Trophoblast cell (in vitro differentiated cells and primary cell): ENCODE results near the gene GREM2.

Source experiments
- DNase-seq, 2 donors: peaks; one replicate each; pipeline ENCODE4 v3.0.0-alpha.2; 2016
- H2AFZ ChIP-seq: 2 replicates; pipeline ENCODE4 v1.6.1; 2013; ENCODE audit warnings: low read length, moderate library complexity, mild to moderate bottlenecking; ENCODE audit not compliant: insufficient read depth, poor library complexity
- H2AK5ac ChIP-seq: 2 replicates; pipeline ENCODE4 v1.6.1; 2013; ENCODE audit warnings: mild to moderate bottlenecking, low read length
- H2BK120ac ChIP-seq: 2 replicates; pipeline ENCODE4 v1.6.1; 2013; ENCODE audit warnings: low read length, mild to moderate bottlenecking, moderate library complexity; ENCODE audit not compliant: insufficient read depth, poor library complexity
- H2BK12ac ChIP-seq: 2 replicates; pipeline ENCODE4 v1.6.1; 2013; ENCODE audit warnings: mild to moderate bottlenecking, low read length, moderate library complexity
- H2BK5ac ChIP-seq: 2 replicates; pipeline ENCODE4 v1.6.1; 2013; ENCODE audit warnings: low read length, low read depth, moderate library complexity, mild to moderate bottlenecking; ENCODE audit not compliant: poor library complexity
- H3K14ac ChIP-seq: 2 replicates; pipeline ENCODE4 v1.6.1; 2013; ENCODE audit warnings: mild to moderate bottlenecking, low read length
- H3K18ac ChIP-seq: 2 replicates; pipeline ENCODE4 v1.6.1; 2013; ENCODE audit warnings: mild to moderate bottlenecking, low read length
- H3K23ac ChIP-seq: 2 replicates; pipeline ENCODE4 v1.6.1; 2013; ENCODE audit warnings: low read length
- H3K27ac ChIP-seq: 2 replicates; pipeline ENCODE4 v1.5.1; 2013; ENCODE audit warnings: low read depth, mild to moderate bottlenecking, inconsistent platforms, low read length, moderate library complexity
- H3K27me3 ChIP-seq: 2 replicates; pipeline ENCODE4 v1.6.1; 2013; ENCODE audit warnings: inconsistent platforms, mild to moderate bottlenecking, low read length, moderate library complexity; ENCODE audit not compliant: insufficient read depth
- H3K36me3 ChIP-seq, 2 experiments: 1 replicate in 1 of 2; 2 replicates in 1 of 2; pipeline ENCODE4 v1.6.1; 2013; ENCODE audit warnings: low read length in 2 of 2, mild to moderate bottlenecking in 2 of 2, moderate library complexity in 1 of 2; ENCODE audit not compliant: insufficient read depth in 2 of 2, control insufficient read depth in 1 of 2
- H3K4ac ChIP-seq: 2 replicates; pipeline ENCODE4 v1.6.1; 2013; ENCODE audit warnings: low read depth, mild to moderate bottlenecking, low read length, moderate library complexity
- H3K4me1 ChIP-seq, 2 experiments: 1 replicate in 1 of 2; 2 replicates in 1 of 2; pipeline ENCODE4 v1.6.1; 2013; ENCODE audit warnings: low read length in 2 of 2, mild to moderate bottlenecking in 2 of 2, moderate library complexity in 1 of 2; ENCODE audit not compliant: insufficient read depth in 2 of 2, control insufficient read depth in 1 of 2
- H3K4me2 ChIP-seq: 2 replicates; pipeline ENCODE4 v1.6.1; 2013; ENCODE audit warnings: inconsistent platforms, mild to moderate bottlenecking, low read length, moderate library complexity
- H3K4me3 ChIP-seq: 2 replicates; pipeline ENCODE4 v1.5.1; 2013; ENCODE audit warnings: mild to moderate bottlenecking, low read depth, low read length, inconsistent platforms
- H3K79me1 ChIP-seq: one replicate; pipeline ENCODE4 v1.6.1; 2013; ENCODE audit warnings: low read length
- H3K79me2 ChIP-seq: 2 replicates; pipeline ENCODE4 v1.6.1; 2013; ENCODE audit warnings: low read length, mild to moderate bottlenecking; ENCODE audit not compliant: control insufficient read depth, insufficient read depth, poor library complexity
- H3K9ac ChIP-seq: 2 replicates; pipeline ENCODE4 v1.6.1; 2013; ENCODE audit warnings: mild to moderate bottlenecking, low read length
- H3K9me3 ChIP-seq: 2 replicates; pipeline ENCODE4 v1.6.1; 2013; ENCODE audit warnings: low read depth, mild to moderate bottlenecking, control low read depth, inconsistent platforms, low read length; ENCODE audit not compliant: insufficient read depth
- H4K12ac ChIP-seq: 2 replicates; pipeline ENCODE4 v1.6.1; 2013; ENCODE audit warnings: low read depth, mild to moderate bottlenecking, low read length, moderate library complexity
- H4K8ac ChIP-seq: 2 replicates; pipeline ENCODE4 v1.6.1; 2013; ENCODE audit warnings: low read depth, mild to moderate bottlenecking, low read length, moderate library complexity
- H4K91ac ChIP-seq: one replicate; pipeline ENCODE4 v1.6.1; 2013; ENCODE audit warnings: low read depth, mild to moderate bottlenecking, low read length, moderate library complexity
- WGBS: extraction: QIAGEN DNeasy Blood & Tissue Kit; methylation state at CpG from one replicate; pipeline ENCODE4 v1.1.7; 2013; ENCODE audit warnings: missing lambda C conversion rate; ENCODE audit not compliant: insufficient read length, insufficient coverage; ENCODE audit errors: extremely low coverage; 5-methylcytosine and 5-hydroxymethylcytosine counted together

Gene GREM2

DNA sequence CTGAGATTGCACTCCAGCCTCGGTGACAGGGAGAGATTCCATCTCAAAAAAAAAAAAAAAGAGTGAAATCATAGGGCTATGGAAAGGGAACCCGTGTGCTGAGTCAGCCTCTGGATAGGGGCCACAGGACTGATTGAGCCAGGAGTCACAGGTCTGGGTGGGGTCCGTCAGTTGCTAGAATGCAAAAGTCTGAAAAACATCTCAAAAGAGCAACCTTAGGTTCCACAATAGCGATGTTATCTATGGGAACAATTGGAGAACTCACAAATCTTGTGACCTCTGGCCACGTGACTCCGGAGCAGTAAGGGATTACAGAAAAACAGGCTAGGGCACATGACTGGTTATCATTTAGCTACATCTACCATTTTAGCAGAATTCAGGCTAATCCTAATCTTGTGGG is 32.8 kb upstream of the GREM2 start:
- no peak overlapping the region for H3K4me2 ChIP-seq
- H3K79me2 ChIP-seq = no peaks in the 10 kb centered on the region
- no peak overlapping the region for H2AFZ ChIP-seq
- no peak overlapping the region for H3K23ac ChIP-seq
- no peak overlapping the region for H3K4ac ChIP-seq
- H3K9me3 ChIP-seq = no peaks in the 10 kb centered on the region
- no CpG with 5 or more reads among the region's 6 CpGs for WGBS
- H3K14ac ChIP-seq = no peak overlapping the region
- H3K79me1 ChIP-seq = peaks cover 6% of the 10 kb centered on the region
- H3K4me1 ChIP-seq = peaks cover 2 to 10% of the 10 kb centered on the region in 2 experiments
- no peak overlapping the region for H2BK12ac ChIP-seq
- H4K12ac ChIP-seq = no peak overlapping the region
- no peak overlapping the region for H3K18ac ChIP-seq
- DNase-seq = peak; percentile 94 to 96
- H3K36me3 ChIP-seq = no peaks in the 10 kb centered on the region
- no peak overlapping the region for H4K8ac ChIP-seq
- H3K4me3 ChIP-seq = no peak overlapping the region
- H2BK5ac ChIP-seq = no peak overlapping the region
- H2BK120ac ChIP-seq = no peak overlapping the region
- peak overlapping the region; percentile 82 for H3K27ac ChIP-seq
- H4K91ac ChIP-seq = no peak overlapping the region
- H3K27me3 ChIP-seq = no peaks in the 10 kb centered on the region
- no peak overlapping the region for H2AK5ac ChIP-seq
- no peak overlapping the region for H3K9ac ChIP-seq

- no peak overlapping the region for H2AK5ac ChIP-seq
- no peaks in the 10 kb centered on the region for H3K79me2 ChIP-seq
- no peak overlapping the region for H3K14ac ChIP-seq
- no peak overlapping the region for H2BK5ac ChIP-seq
- H3K27ac ChIP-seq = no peak overlapping the region
- H3K23ac ChIP-seq = no peak overlapping the region
- H4K8ac ChIP-seq = no peak overlapping the region
- no peak overlapping the region for H2BK120ac ChIP-seq
- no peak overlapping the region for H3K4me3 ChIP-seq
- no CpG with 5 or more reads among the region's 16 CpGs for WGBS
- H3K79me1 ChIP-seq = peaks cover 2% of the 10 kb centered on the region
- H3K4ac ChIP-seq = no peak overlapping the region
- H3K9me3 ChIP-seq = peaks cover 2% of the 10 kb centered on the region
- no peak for DNase-seq
- H3K4me2 ChIP-seq = no peak overlapping the region
- H3K9ac ChIP-seq = no peak overlapping the region
- H2AFZ ChIP-seq = no peak overlapping the region
- H2BK12ac ChIP-seq = no peak overlapping the region
- H3K4me1 ChIP-seq = no peaks in the 10 kb centered on the region
- H4K91ac ChIP-seq = no peak overlapping the region
- H3K36me3 ChIP-seq = no peaks in the 10 kb centered on the region
- no peak overlapping the region for H4K12ac ChIP-seq
- H3K27me3 ChIP-seq = no peaks in the 10 kb centered on the region
- no peak overlapping the region for H3K18ac ChIP-seq
Measured at GRCh38 chr1:240635466-240636256, 23.7 kb upstream of the GREM2 start.

- no peaks in the 10 kb centered on the region for H3K27me3 ChIP-seq
- no peak overlapping the region for H4K8ac ChIP-seq
- no peak overlapping the region for H3K4ac ChIP-seq
- no peak overlapping the region for H3K4me2 ChIP-seq
- H3K9me3 ChIP-seq = no peaks in the 10 kb centered on the region
- H2BK120ac ChIP-seq = no peak overlapping the region
- H3K79me1 ChIP-seq = peaks cover 2% of the 10 kb centered on the region
- H3K27ac ChIP-seq = no peak overlapping the region
- DNase-seq = no peak
- no peak overlapping the region for H4K91ac ChIP-seq
- no peaks in the 10 kb centered on the region for H3K79me2 ChIP-seq
- no peak overlapping the region for H3K9ac ChIP-seq
- H3K4me3 ChIP-seq = no peak overlapping the region
- H3K14ac ChIP-seq = no peak overlapping the region
- no peak overlapping the region for H2BK12ac ChIP-seq
- no peak overlapping the region for H3K23ac ChIP-seq
- no peaks in the 10 kb centered on the region for H3K36me3 ChIP-seq
- H3K4me1 ChIP-seq = no peaks in the 10 kb centered on the region
- H2AK5ac ChIP-seq = no peak overlapping the region
- WGBS = no CpG with 5 or more reads among the region's 5 CpGs
- no peak overlapping the region for H2AFZ ChIP-seq
- H4K12ac ChIP-seq = no peak overlapping the region
- H3K18ac ChIP-seq = no peak overlapping the region
- no peak overlapping the region for H2BK5ac ChIP-seq
Measured at GRCh38 chr1:240630409-240630808, 18.5 kb upstream of the GREM2 start.

- no peaks in the 10 kb centered on the region for H3K36me3 ChIP-seq
- no peak overlapping the region for H4K8ac ChIP-seq
- H2AFZ ChIP-seq = no peak overlapping the region
- H3K27me3 ChIP-seq = no peaks in the 10 kb centered on the region
- H4K91ac ChIP-seq = no peak overlapping the region
- H3K23ac ChIP-seq = no peak overlapping the region
- H3K9ac ChIP-seq = no peak overlapping the region
- no peak overlapping the region for H3K18ac ChIP-seq
- H2AK5ac ChIP-seq = no peak overlapping the region
- no CpG with 5 or more reads among the region's 2 CpGs for WGBS
- no peaks in the 10 kb centered on the region for H3K79me1 ChIP-seq
- H3K14ac ChIP-seq = no peak overlapping the region
- no peak overlapping the region for H3K4me2 ChIP-seq
- no peak overlapping the region for H2BK12ac ChIP-seq
- peak; percentile 82 to 89 for DNase-seq
- H3K9me3 ChIP-seq = no peaks in the 10 kb centered on the region
- H3K4me1 ChIP-seq = peaks cover 6 to 17% of the 10 kb centered on the region in 2 experiments
- H3K4ac ChIP-seq = no peak overlapping the region
- no peak overlapping the region for H3K4me3 ChIP-seq
- H2BK5ac ChIP-seq = no peak overlapping the region
- no peaks in the 10 kb centered on the region for H3K79me2 ChIP-seq
- H4K12ac ChIP-seq = no peak overlapping the region
- peak overlapping the region; percentile 55 for H2BK120ac ChIP-seq
- peak overlapping the region; percentile 25 for H3K27ac ChIP-seq
Measured at GRCh38 chr1:240621249-240621648, 9.3 kb upstream of the GREM2 start.
